ES-I3 (cell line): ENCODE results near the gene PRKG1.

Experiments used
- H3K36me3 ChIP-seq: 2 replicates; pipeline ENCODE4 v1.6.1; 2013; ENCODE audit warnings: mild to moderate bottlenecking, low read length, control low read depth, moderate library complexity; ENCODE audit not compliant: insufficient read depth
- H3K4me1 ChIP-seq: 2 replicates; pipeline ENCODE4 v1.6.1; 2013; ENCODE audit warnings: mild to moderate bottlenecking, control low read depth, low read length; ENCODE audit not compliant: insufficient read depth
- H3K9ac ChIP-seq: 2 replicates; pipeline ENCODE4 v1.6.1; 2013; ENCODE audit warnings: low read depth, mild to moderate bottlenecking, low read length, moderate library complexity
- H3K9me3 ChIP-seq: 2 replicates; pipeline ENCODE4 v1.6.1; 2013; ENCODE audit warnings: mild to moderate bottlenecking, low read length, moderate library complexity; ENCODE audit not compliant: control insufficient read depth, insufficient read depth

The PRKG1 gene

GRCh38 chr10:51112013-51112412 lies 37.7 kb downstream of the PRKG1 start:
- Histone ChIP-seq H3K9ac (no peak overlapping the region), H3K36me3 (no peaks in the 10 kb centered on the region), H3K9me3 (no peaks in the 10 kb centered on the region), H3K4me1 (no peaks in the 10 kb centered on the region; the same call in 1 of the 2 replicates)

- no peaks in the 10 kb centered on the region; the same call in 1 of the 2 replicates for H3K4me1 ChIP-seq
- no peaks in the 10 kb centered on the region for H3K9me3 ChIP-seq
- H3K9ac ChIP-seq, result no peak overlapping the region
- H3K36me3 ChIP-seq, result no peaks in the 10 kb centered on the region
These were observed 38.7 kb downstream of the PRKG1 start for GRCh38 chr10:51113007-51113406.

- no peaks in the 10 kb centered on the region for H3K36me3 ChIP-seq
- no peaks in the 10 kb centered on the region for H3K9me3 ChIP-seq
- H3K9ac ChIP-seq, result no peak overlapping the region
- no peaks in the 10 kb centered on the region; the same call in 1 of the 2 replicates for H3K4me1 ChIP-seq
These were observed 42.9 kb downstream of the PRKG1 start for GRCh38 chr10:51117053-51117660.

GRCh38 chr10:51117794-51118193 lies 43.5 kb downstream of the PRKG1 start:
- Histone ChIP-seq H3K9ac (no peak overlapping the region; the same call in 1 of the 2 replicates), H3K36me3 (no peaks in the 10 kb centered on the region), H3K4me1 (no peaks in the 10 kb centered on the region; the same call in 1 of the 2 replicates), H3K9me3 (no peaks in the 10 kb centered on the region)

- Histone ChIP-seq H3K9ac (no peak overlapping the region), H3K9me3 (no peaks in the 10 kb centered on the region), H3K36me3 (no peaks in the 10 kb centered on the region), H3K4me1 (no peaks in the 10 kb centered on the region; the same call in 1 of the 2 replicates)
These were observed 45.2 kb downstream of the PRKG1 start for GRCh38 chr10:51119441-51119840.

- Histone ChIP-seq H3K4me1 (no peaks in the 10 kb centered on the region), H3K9me3 (no peaks in the 10 kb centered on the region), H3K9ac (no peak overlapping the region), H3K36me3 (no peaks in the 10 kb centered on the region)
These were observed 47.6 kb downstream of the PRKG1 start for GRCh38 chr10:51121861-51122260.

- Histone ChIP-seq H3K4me1 (no peaks in the 10 kb centered on the region), H3K9ac (no peak overlapping the region), H3K36me3 (no peaks in the 10 kb centered on the region), H3K9me3 (no peaks in the 10 kb centered on the region)
These were observed 50.6 kb downstream of the PRKG1 start for GRCh38 chr10:51124852-51125251.

GRCh38 chr10:51125518-51125917 lies 51.2 kb downstream of the PRKG1 start:
- Histone ChIP-seq H3K9me3 (no peaks in the 10 kb centered on the region), H3K4me1 (no peaks in the 10 kb centered on the region), H3K36me3 (no peaks in the 10 kb centered on the region)

GRCh38 chr10:51129946-51130544 lies 55.8 kb downstream of the PRKG1 start:
- Histone ChIP-seq H3K9ac (no peak overlapping the region), H3K9me3 (no peaks in the 10 kb centered on the region), H3K36me3 (no peaks in the 10 kb centered on the region), H3K4me1 (no peaks in the 10 kb centered on the region)

More at GRCh38 chr10:51125518-51125917, 51.2 kb downstream of the PRKG1 start:
- no peak overlapping the region for H3K9ac ChIP-seq

GRCh38 chr10:51137756-51138529 lies 63.7 kb downstream of the PRKG1 start:
- H3K9me3 ChIP-seq, result no peaks in the 10 kb centered on the region
- no peak overlapping the region for H3K9ac ChIP-seq
- H3K4me1 ChIP-seq, result no peaks in the 10 kb centered on the region
- no peaks in the 10 kb centered on the region for H3K36me3 ChIP-seq

- no peaks in the 10 kb centered on the region for H3K4me1 ChIP-seq
These were observed 64.9 kb downstream of the PRKG1 start for GRCh38 chr10:51139176-51139575.

GRCh38 chr10:51141010-51141409 lies 66.7 kb downstream of the PRKG1 start:
- H3K36me3 ChIP-seq, result no peaks in the 10 kb centered on the region
- no peaks in the 10 kb centered on the region for H3K4me1 ChIP-seq
- no peaks in the 10 kb centered on the region for H3K9me3 ChIP-seq
- no peak overlapping the region for H3K9ac ChIP-seq

More at GRCh38 chr10:51139176-51139575, 64.9 kb downstream of the PRKG1 start:
- H3K36me3 ChIP-seq, result no peaks in the 10 kb centered on the region
- H3K9ac ChIP-seq, result no peak overlapping the region
- no peaks in the 10 kb centered on the region for H3K9me3 ChIP-seq

GRCh38 chr10:51144161-51144781 lies 70.0 kb downstream of the PRKG1 start:
- H3K36me3 ChIP-seq, result no peaks in the 10 kb centered on the region
- H3K9ac ChIP-seq, result no peak overlapping the region
- no peaks in the 10 kb centered on the region for H3K4me1 ChIP-seq
- no peaks in the 10 kb centered on the region for H3K9me3 ChIP-seq

- H3K36me3 ChIP-seq, result no peaks in the 10 kb centered on the region
- H3K9me3 ChIP-seq, result no peaks in the 10 kb centered on the region
- H3K9ac ChIP-seq, result no peak overlapping the region
- no peaks in the 10 kb centered on the region for H3K4me1 ChIP-seq
These were observed 71.1 kb downstream of the PRKG1 start for GRCh38 chr10:51145375-51145774.
